Lower lobe of right lung (tissue), 2 donors: ENCODE data around the gene RPP30. TPM values are rescaled to one million over a fixed set of nuclear protein-coding genes. Genes with fewer than 3 reads are reported as not detected.

Source experiments
- ATAC-seq, 2 donors: fragments of 200-7000 bp; cut with Tn5 transposase; one replicate each; pipeline ENCODE4 v1.9.1; 2020 to 2022; ENCODE audit warnings: mild to moderate bottlenecking in 2 of 2, moderate library complexity in 2 of 2
- DNase-seq: peaks from one replicate; pipeline ENCODE4 v3.0.0-alpha.2; 2020
- H3K27ac ChIP-seq: fragments of 200-600 bp; one replicate; pipeline ENCODE4 v1.8.0; 2022
- H3K27me3 ChIP-seq: fragments of 200-600 bp; one replicate; pipeline ENCODE4 v1.8.0; 2022; ENCODE audit warnings: low read depth
- H3K36me3 ChIP-seq: fragments of 200-600 bp; one replicate; pipeline ENCODE4 v1.8.0; 2022; ENCODE audit warnings: mild to moderate bottlenecking
- H3K4me1 ChIP-seq: fragments of 200-600 bp; one replicate; pipeline ENCODE4 v1.8.0; 2022
- H3K4me3 ChIP-seq: fragments of 200-600 bp; one replicate; pipeline ENCODE4 v1.8.0; 2022; ENCODE audit warnings: mild to moderate bottlenecking
- H3K9me3 ChIP-seq: fragments of 200-600 bp; one replicate; pipeline ENCODE4 v1.8.0; 2022
- intact Hi-C: fragments of 100-400 bp; cut with DNase I; formaldehyde crosslinking; loops from one replicate; pipeline ENCODE4 v1.11.0; 2022
- total RNA-seq: library from RNA; stranded (reverse); fragmentation: NEBNext Ultra II Directional; extraction: Animal tissue kit (Norgen Biotek cat#: 25700); gene quantifications from one replicate; pipeline ENCODE4 v1.2.1, GENCODE V29; 2021
- TF ChIP-seq, protein P1 (sequence below): fragments of 200-600 bp; IDR thresholded peaks from one replicate; pipeline ENCODE4 v1.8.0; 2022; ENCODE audit warnings: antibody characterized with exemption, mild to moderate bottlenecking
- donor health status: DM: no; HTN: yes; CAD: no; lungs with severe emphysema.

The RPP30 gene
- total RNA-seq, 1 donor from 2014 or later: 28.2 TPM

DNA sequence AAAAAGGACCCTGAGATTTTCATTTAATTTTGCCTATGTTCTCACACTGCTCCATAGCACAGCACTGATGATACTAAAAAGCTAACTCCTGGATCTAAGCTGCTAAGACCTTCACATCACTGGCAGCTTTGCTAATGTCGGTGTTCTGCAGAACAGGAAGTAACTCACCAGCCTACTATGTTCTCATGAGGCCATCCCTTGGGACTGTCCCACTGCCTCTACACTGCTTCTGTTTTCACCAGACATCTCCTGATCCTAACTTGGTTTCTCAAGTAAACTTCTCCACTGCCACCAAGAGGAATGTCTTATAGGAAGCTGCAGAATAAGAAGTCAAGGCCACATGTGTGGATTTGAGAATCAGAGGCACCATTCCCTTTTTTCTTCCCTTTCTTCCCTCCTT is 29.0 kb upstream of the RPP30 start:
- Histone ChIP-seq H3K27me3 (no peaks in the 10 kb centered on the region), H3K36me3 (no peaks in the 10 kb centered on the region), H3K4me3 (no peak overlapping the region), H3K9me3 (no peaks in the 10 kb centered on the region), H3K4me1 (no peaks in the 10 kb centered on the region), H3K27ac (no peak overlapping the region)
- no peak for ATAC-seq
- DNase-seq: no peak
- intact Hi-C loops: no loop called here
- TF ChIP-seq, protein P1, sequence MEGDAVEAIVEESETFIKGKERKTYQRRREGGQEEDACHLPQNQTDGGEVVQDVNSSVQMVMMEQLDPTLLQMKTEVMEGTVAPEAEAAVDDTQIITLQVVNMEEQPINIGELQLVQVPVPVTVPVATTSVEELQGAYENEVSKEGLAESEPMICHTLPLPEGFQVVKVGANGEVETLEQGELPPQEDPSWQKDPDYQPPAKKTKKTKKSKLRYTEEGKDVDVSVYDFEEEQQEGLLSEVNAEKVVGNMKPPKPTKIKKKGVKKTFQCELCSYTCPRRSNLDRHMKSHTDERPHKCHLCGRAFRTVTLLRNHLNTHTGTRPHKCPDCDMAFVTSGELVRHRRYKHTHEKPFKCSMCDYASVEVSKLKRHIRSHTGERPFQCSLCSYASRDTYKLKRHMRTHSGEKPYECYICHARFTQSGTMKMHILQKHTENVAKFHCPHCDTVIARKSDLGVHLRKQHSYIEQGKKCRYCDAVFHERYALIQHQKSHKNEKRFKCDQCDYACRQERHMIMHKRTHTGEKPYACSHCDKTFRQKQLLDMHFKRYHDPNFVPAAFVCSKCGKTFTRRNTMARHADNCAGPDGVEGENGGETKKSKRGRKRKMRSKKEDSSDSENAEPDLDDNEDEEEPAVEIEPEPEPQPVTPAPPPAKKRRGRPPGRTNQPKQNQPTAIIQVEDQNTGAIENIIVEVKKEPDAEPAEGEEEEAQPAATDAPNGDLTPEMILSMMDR: no peak

DNA sequence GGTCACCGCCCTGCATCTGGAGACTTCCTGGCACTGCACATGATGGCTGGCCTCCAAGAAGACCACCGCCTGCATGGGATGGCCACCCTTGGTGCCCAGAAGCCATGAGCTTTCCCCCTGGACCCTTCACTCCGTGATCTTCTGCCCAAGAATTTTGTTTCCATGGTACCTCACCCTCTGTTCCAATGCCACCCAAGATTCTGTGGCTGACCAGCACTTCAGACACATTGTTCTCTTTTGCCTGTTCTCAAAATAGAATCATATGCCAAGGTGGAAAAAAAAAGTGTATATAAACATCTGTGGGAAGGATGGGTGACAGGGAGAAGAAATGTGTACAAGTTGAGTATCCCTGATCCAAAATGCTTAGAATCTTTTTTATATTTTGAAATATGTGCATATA is 26.0 kb upstream of the RPP30 start:
- ATAC-seq (no peak), DNase-seq (no peak)
- no peak overlapping the region for H3K27ac ChIP-seq
- H3K4me1 ChIP-seq: no peaks in the 10 kb centered on the region
- no peaks in the 10 kb centered on the region for H3K27me3 ChIP-seq
- H3K36me3 ChIP-seq: no peaks in the 10 kb centered on the region
- TF ChIP-seq, protein P1: no peak
- peaks cover 4% of the 10 kb centered on the region for H3K9me3 ChIP-seq
- intact Hi-C loops: no loop called here
- no peak overlapping the region for H3K4me3 ChIP-seq

DNA sequence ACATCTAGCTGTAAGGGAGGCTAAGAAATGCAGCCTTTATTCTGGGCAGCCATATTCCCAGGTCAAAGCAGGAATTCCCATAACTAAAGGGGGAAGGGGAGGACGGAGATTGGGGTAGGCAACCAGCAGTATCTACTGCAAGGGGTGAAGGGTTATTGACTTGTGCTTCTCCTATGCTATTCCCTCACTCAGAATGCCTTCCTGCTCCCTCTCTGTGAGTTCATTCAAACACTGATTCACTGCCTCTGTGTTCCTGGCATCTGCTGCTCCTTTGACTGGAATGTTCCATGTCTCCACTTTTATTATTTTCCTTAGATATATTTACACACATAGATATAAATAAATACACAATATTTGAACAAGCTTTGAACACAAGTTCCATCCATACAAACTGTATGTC is 25.0 kb upstream of the RPP30 start:
- intact Hi-C loops: no loop called here
- Histone ChIP-seq H3K9me3 (peaks cover 11% of the 10 kb centered on the region), H3K27me3 (no peaks in the 10 kb centered on the region), H3K4me3 (no peak overlapping the region), H3K27ac (no peak overlapping the region), H3K4me1 (no peaks in the 10 kb centered on the region), H3K36me3 (no peaks in the 10 kb centered on the region)
- DNase-seq (no peak), ATAC-seq (no peak)
- TF ChIP-seq, protein P1: no peak

DNA sequence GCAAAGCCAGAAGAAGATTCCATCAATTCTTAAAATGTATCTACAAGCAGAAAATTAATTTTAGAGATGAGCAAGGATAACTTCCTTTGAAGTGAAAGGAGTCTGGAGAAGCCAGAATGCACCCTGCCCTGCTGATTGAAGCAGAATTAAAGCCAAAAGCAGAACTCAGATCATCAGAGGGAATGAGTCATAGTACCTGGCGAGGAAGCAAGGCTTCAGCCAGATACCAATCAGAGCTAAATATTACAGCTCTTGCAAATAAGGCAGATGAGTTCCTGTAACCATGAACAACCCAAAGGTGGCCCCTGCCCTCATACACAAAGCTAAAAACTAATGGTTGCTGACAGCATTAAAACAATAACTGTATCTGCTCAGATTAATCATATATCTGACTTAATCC is 24.3 kb upstream of the RPP30 start:
- no peak overlapping the region for H3K27ac ChIP-seq
- DNase-seq (no peak), ATAC-seq (no peak)
- intact Hi-C loops: no loop called here
- no peaks in the 10 kb centered on the region for H3K27me3 ChIP-seq
- TF ChIP-seq, protein P1: no peak
- H3K4me1 ChIP-seq: no peaks in the 10 kb centered on the region
- H3K4me3 ChIP-seq: no peak overlapping the region
- H3K36me3 ChIP-seq: no peaks in the 10 kb centered on the region
- H3K9me3 ChIP-seq: peaks cover 11% of the 10 kb centered on the region

DNA sequence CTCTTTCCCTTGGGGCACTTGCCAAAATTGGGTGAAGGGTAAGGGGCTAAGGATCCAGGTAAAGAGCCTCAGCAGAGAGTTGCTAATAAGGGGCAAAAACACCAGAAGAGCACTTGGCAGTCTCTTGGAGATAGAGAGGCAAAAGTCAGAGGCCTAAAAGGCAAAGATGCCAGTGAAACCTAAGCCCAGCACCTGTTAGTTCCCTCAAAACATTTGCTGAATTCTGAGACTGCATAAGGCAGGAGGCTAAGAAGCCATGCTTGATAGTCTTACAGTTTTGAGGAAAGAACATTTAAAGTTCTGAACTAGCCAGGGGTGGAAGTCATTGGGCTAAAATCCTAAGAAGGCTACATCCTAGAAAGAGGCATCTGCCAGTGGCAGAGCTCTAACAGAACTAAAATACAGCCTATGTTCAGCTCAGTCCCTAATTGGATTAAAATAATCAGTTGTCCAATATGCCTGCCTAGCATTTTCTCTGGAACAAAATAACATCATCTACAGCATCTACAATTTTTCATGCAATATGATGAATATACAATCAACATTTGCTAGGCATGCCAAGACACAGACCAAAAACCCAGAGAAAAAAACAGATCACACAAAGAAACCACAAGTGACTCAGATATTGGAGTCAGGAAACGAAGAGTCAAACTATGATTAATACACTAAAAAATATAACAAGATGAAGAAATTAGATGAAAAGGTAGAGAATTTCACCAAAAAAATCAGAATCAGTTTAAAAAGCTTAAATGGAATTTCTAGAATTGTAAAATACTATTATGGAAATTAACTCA is 21.6 kb upstream of the RPP30 start:
- Histone ChIP-seq H3K27me3 (peaks cover 24% of the 10 kb centered on the region), H3K27ac (no peak overlapping the region), H3K9me3 (peaks cover 11% of the 10 kb centered on the region), H3K4me1 (no peaks in the 10 kb centered on the region), H3K4me3 (no peak overlapping the region), H3K36me3 (no peaks in the 10 kb centered on the region)
- DNase-seq: no peak
- intact Hi-C loops: no loop called here
- TF ChIP-seq, protein P1: no peak
- ATAC-seq: no peak
